ENCODE data around the gene TUBB3. TPM values are rescaled to one million over a fixed set of nuclear protein-coding genes. Genes with fewer than 3 reads are reported as not detected.

The TUBB3 gene
- polyA plus RNA-seq, 4 donors: 0.89 to 42.0 (median 4.6) TPM

DNA sequence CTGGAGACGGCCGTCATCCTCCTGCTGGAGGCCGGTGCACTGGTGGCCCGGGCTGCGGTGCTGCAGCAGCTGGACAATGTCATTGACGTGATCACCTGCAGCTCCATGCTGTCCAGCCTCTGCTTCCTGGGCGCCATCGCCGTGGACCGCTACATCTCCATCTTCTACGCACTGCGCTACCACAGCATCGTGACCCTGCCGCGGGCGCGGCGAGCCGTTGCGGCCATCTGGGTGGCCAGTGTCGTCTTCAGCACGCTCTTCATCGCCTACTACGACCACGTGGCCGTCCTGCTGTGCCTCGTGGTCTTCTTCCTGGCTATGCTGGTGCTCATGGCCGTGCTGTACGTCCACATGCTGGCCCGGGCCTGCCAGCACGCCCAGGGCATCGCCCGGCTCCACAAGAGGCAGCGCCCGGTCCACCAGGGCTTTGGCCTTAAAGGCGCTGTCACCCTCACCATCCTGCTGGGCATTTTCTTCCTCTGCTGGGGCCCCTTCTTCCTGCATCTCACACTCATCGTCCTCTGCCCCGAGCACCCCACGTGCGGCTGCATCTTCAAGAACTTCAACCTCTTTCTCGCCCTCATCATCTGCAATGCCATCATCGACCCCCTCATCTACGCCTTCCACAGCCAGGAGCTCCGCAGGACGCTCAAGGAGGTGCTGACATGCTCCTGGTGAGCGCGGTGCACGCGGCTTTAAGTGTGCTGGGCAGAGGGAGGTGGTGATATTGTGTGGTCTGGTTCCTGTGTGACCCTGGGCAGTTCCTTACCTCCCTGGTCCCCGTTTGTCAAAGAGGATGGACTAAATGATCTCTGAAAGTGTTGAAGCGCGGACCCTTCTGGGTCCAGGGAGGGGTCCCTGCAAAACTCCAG lies 3.4 kb upstream of the TUBB3 start:
- Histone ChIP-seq H3K27ac (ENCODE audit: low read depth in 1 of 3, low read length in 2 of 3) (no peak overlapping the region), H3K4me1 (ENCODE audit: control insufficient read depth in 3 of 3, insufficient read depth in 2 of 3, low read depth in 1 of 3, low read length in 2 of 3) (peaks cover 2 to 43% (median 16%) of the 10 kb centered on the region in 3 donors), H3K36me3 (ENCODE audit: control insufficient read depth in 3 of 3, insufficient read depth in 2 of 3, low read depth in 1 of 3, low read length in 3 of 3) (no peaks in the 10 kb centered on the region), H3K27me3 (ENCODE audit: control insufficient read depth in 3 of 3, insufficient read depth in 3 of 3, low read length in 3 of 3) (peaks cover 0 to 63% (median 0%) of the 10 kb centered on the region in 3 donors), H3K9me3 (ENCODE audit: control insufficient read depth in 2 of 2, insufficient read depth in 1 of 2, low read depth in 1 of 2, low read length in 1 of 2) (no peaks in the 10 kb centered on the region), H3K4me3 (ENCODE audit: low read depth in 1 of 3, low read length in 3 of 3) (no peak overlapping the region)
- DNase-seq: no peak
- WGBS, 3 donors: 82 to 91% (median 87%) methylated on average over 52 of the region's 52 CpGs
- no peak for FAIRE-seq

DNA sequence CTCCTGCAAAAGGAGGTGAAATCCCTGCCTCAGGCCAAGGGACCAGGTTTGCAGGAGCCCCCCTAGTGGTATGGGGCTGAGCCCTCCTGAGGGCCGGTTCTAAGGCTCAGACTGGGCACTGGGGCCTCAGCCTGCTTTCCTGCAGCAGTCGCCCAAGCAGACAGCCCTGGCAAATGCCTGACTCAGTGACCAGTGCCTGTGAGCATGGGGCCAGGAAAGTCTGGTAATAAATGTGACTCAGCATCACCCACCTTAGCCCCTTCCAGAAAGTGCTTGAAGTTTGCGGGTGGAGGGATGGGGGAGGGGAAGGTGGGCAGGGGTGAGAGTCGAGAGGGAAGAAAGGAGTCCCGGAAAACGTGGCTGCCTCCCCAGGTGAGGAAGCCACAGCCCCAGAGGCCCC lies 2.4 kb upstream of the TUBB3 start:
- peaks cover 2 to 45% (median 20%) of the 10 kb centered on the region in 3 donors for H3K4me1 ChIP-seq (ENCODE audit: control insufficient read depth in 3 of 3, insufficient read depth in 2 of 3, low read depth in 1 of 3, low read length in 2 of 3)
- FAIRE-seq: no peak

DNA sequence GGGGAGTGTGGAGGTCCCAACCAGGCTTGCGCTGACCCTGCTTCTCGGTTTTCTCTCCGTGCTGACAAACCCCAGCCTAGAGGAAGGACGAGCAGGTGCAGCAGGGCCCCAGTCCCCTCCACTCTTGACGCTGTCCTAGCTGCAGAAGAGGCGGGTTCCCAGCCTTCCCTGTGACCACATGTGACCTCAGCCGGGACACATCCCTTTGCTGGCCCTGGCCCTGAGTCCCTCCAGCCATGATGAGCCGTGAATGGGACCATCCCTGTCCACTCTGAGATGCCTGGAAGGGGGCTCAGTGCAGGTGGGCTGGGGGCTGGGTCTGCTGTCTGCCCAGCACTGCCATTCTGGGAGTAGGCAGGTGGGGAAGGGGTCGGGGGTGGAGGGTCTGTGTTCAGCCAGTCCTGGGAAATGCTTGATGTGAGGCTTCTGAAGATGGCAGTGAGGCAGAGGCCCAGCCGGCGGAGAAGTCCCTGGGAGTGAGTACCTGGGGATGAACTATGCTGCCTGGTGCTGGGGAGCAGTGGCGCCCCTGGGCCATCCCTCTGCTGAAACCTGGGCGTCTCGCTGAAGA lies 1.9 kb upstream of the TUBB3 start:
- H3K27me3 ChIP-seq (ENCODE audit: control insufficient read depth in 3 of 3, insufficient read depth in 3 of 3, low read length in 3 of 3): peaks cover 0 to 76% (median 1%) of the 10 kb centered on the region in 3 donors
- 23 to 40% (median 25%) methylated on average over 13 to 14 of the region's 14 CpGs for WGBS, 3 donors
- peaks cover 2 to 45% (median 22%) of the 10 kb centered on the region in 3 donors for H3K4me1 ChIP-seq (ENCODE audit: control insufficient read depth in 3 of 3, insufficient read depth in 2 of 3, low read depth in 1 of 3, low read length in 2 of 3)
- DNase-seq (no peak), FAIRE-seq (no peak)
- H3K9me3 ChIP-seq (ENCODE audit: control insufficient read depth in 2 of 2, insufficient read depth in 1 of 2, low read depth in 1 of 2, low read length in 1 of 2): no peaks in the 10 kb centered on the region
- H3K36me3 ChIP-seq (ENCODE audit: control insufficient read depth in 3 of 3, insufficient read depth in 2 of 3, low read depth in 1 of 3, low read length in 3 of 3): no peaks in the 10 kb centered on the region
- peak overlapping the region in 1 of 3 donors; percentile 89 for H3K27ac ChIP-seq (ENCODE audit: low read depth in 1 of 3, low read length in 2 of 3)
- H3K4me3 ChIP-seq (ENCODE audit: low read depth in 1 of 3, low read length in 3 of 3): no peak overlapping the region

More for the DNA sequence above, 2.4 kb upstream of the TUBB3 start:
- no peak overlapping the region for H3K4me3 ChIP-seq (ENCODE audit: low read depth in 1 of 3, low read length in 3 of 3)
- WGBS, 3 donors: 16 to 51% (median 23%) methylated on average over 6 of the region's 6 CpGs
- no peaks in the 10 kb centered on the region for H3K36me3 ChIP-seq (ENCODE audit: control insufficient read depth in 3 of 3, insufficient read depth in 2 of 3, low read depth in 1 of 3, low read length in 3 of 3)
- no peak for DNase-seq
- H3K27ac ChIP-seq (ENCODE audit: low read depth in 1 of 3, low read length in 2 of 3): peak overlapping the region in 1 of 3 donors; percentile 89
- H3K9me3 ChIP-seq (ENCODE audit: control insufficient read depth in 2 of 2, insufficient read depth in 1 of 2, low read depth in 1 of 2, low read length in 1 of 2): no peaks in the 10 kb centered on the region
- peaks cover 0 to 72% (median 1%) of the 10 kb centered on the region in 3 donors for H3K27me3 ChIP-seq (ENCODE audit: control insufficient read depth in 3 of 3, insufficient read depth in 3 of 3, low read length in 3 of 3)

DNA sequence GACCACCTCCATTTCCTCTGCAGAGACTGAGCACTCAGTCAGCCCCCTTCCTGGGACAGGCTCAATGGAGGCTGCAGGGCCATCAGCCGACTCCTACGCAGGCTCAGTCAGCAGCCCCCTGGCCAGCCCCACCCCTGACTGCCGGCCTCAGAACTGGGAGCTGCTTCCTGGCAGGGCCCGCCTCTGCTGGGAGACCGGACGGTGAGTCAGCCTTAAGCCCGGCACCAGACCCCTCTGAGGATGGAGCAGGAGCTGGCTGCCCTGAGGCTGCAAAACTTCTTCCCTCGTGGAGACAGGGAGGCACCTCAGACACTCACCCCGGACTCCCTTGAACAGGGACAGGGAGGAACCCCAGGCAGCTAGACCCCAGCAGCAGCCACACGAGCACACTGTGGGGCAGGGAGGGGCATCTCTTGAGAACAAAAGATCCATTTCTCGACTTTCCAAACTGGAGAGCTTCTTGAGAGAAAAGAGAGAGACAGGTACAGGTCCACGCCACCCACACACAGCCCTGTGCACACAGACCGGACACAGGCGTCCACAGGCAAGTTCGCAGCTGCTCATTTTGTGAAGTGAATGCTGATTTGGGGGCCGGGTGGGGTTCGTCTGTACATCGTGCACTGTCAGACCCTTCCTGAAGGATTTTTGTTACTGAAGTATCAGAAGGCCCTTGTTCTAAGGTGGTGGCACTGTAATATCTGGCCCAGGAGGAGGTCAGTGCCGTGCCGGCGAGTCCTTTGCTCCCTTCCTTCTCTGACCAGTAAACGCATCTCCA lies 1.3 kb upstream of the TUBB3 start:
- FAIRE-seq: no peak
- WGBS, 3 donors: 5 to 11% (median 6%) methylated on average over 22 of the region's 22 CpGs

DNA sequence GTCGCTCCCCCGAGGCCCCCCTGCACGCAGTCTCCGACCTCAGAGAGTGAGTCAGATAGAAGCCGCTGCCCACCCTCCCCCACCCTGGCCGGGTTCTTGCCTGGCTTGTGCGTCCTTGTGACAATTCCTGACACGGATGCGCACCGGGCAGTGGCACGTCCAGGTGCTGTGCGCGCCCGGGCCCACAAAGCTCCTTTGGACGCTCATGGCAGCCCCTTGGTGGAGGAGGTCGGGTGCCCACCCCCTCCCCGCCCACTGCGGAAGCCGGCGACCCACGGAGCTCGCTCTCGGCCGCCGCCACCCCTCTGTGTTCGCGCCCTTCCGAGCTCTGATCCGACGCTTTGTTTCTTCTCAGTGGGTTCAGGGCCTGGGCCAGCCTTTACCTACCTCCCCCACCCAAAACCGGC lies 662 bp upstream of the TUBB3 start:
- WGBS, 3 donors: 0 to 1% (median 0%) methylated on average over 23 to 31 of the region's 31 CpGs
- Histone ChIP-seq H3K9me3 (ENCODE audit: control insufficient read depth in 2 of 2, insufficient read depth in 1 of 2, low read depth in 1 of 2, low read length in 1 of 2) (no peaks in the 10 kb centered on the region), H3K27me3 (ENCODE audit: control insufficient read depth in 3 of 3, insufficient read depth in 3 of 3, low read length in 3 of 3) (peaks cover 0 to 80% (median 1%) of the 10 kb centered on the region in 3 donors), H3K4me3 (ENCODE audit: low read depth in 1 of 3, low read length in 3 of 3) (peak overlapping the region; percentile 31 to 56 (median 54)), H3K36me3 (ENCODE audit: control insufficient read depth in 3 of 3, insufficient read depth in 2 of 3, low read depth in 1 of 3, low read length in 3 of 3) (no peaks in the 10 kb centered on the region), H3K4me1 (ENCODE audit: control insufficient read depth in 3 of 3, insufficient read depth in 2 of 3, low read depth in 1 of 3, low read length in 2 of 3) (peaks cover 2 to 45% (median 22%) of the 10 kb centered on the region in 3 donors), H3K27ac (ENCODE audit: low read depth in 1 of 3, low read length in 2 of 3) (peak overlapping the region; percentile 6 to 89 (median 70))
- FAIRE-seq: no peak
- DNase-seq: peak in 1 of 2 donors; percentile 60

More for the DNA sequence above, 1.3 kb upstream of the TUBB3 start:
- Histone ChIP-seq H3K36me3 (ENCODE audit: control insufficient read depth in 3 of 3, insufficient read depth in 2 of 3, low read depth in 1 of 3, low read length in 3 of 3) (no peaks in the 10 kb centered on the region), H3K9me3 (ENCODE audit: control insufficient read depth in 2 of 2, insufficient read depth in 1 of 2, low read depth in 1 of 2, low read length in 1 of 2) (no peaks in the 10 kb centered on the region), H3K4me1 (ENCODE audit: control insufficient read depth in 3 of 3, insufficient read depth in 2 of 3, low read depth in 1 of 3, low read length in 2 of 3) (peaks cover 2 to 45% (median 22%) of the 10 kb centered on the region in 3 donors), H3K4me3 (ENCODE audit: low read depth in 1 of 3, low read length in 3 of 3) (peak overlapping the region in 1 of 3 donors; percentile 54), H3K27me3 (ENCODE audit: control insufficient read depth in 3 of 3, insufficient read depth in 3 of 3, low read length in 3 of 3) (peaks cover 0 to 80% (median 1%) of the 10 kb centered on the region in 3 donors), H3K27ac (ENCODE audit: low read depth in 1 of 3, low read length in 2 of 3) (peak overlapping the region; percentile 32 to 89 (median 70))
- peak in 1 of 2 donors; percentile 49 for DNase-seq

DNA sequence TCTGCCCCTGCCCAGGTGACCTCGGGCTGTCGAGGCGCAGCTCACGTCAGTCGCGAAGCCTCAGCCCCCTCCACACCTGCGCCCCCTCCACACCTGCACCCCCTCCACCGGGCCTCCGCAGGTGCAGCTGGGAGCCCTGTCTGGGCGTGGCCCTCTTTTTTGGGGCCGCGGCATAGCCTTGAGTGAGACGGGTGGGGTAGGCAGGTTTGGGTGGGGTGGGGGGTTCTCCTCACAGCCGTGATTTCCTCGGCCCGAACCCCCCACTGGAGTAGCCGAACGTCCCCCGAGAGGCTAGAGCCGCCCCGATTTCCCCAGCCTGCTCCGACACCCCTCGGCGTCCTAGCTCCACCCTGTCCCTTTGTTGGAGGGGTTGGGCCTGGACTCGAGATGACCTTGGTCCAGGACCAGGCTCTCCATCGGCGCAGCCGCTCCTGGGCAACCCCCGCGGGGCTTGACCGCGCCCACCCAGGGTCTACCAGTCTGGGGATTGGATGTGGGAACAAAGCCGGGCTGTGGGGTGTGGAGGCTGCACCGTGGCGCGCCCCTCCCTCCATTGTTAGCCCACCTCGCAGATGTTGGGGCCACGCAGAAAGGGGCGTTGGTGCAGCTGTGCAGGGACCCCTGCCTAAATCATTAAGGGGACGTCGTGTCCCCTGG lies 626 bp downstream of the TUBB3 start:
- H3K27me3 ChIP-seq (ENCODE audit: control insufficient read depth in 3 of 3, insufficient read depth in 3 of 3, low read length in 3 of 3): peaks cover 0 to 74% (median 1%) of the 10 kb centered on the region in 3 donors
- no peaks in the 10 kb centered on the region for H3K9me3 ChIP-seq (ENCODE audit: control insufficient read depth in 2 of 2, insufficient read depth in 1 of 2, low read depth in 1 of 2, low read length in 1 of 2)
- FAIRE-seq: no peak

DNA sequence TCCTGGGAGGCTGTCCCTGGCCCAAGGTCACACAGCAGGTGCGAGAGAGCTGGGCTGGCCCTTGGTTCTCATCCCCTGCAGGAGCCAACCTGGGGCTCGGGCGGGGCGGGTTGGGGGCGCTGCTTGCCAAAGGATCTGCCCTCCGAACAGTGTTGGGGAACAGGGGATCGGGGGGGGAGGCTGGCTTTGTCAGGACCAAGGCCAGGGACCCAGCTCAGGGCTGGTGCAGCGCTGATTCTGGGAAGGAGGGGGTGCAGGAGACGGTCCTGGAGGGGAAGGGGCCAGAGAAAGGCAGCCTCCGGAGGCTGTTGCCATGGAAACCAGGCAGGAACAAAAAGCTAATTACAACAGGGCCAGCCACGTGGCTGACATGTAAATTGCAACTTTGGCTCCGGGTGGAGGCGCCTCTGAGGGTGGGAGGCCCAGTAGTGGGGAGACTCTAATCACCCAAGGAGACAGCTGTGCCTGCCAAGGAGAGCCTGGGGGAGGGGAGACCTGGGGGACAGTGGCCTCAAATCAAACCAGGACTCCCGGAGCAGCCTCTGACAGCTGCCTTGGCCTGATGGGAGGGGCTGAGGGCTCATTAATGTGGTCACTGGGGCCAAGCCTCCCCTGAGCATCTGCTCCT lies 1.3 kb downstream of the TUBB3 start:
- Histone ChIP-seq H3K4me1 (ENCODE audit: control insufficient read depth in 3 of 3, insufficient read depth in 2 of 3, low read depth in 1 of 3, low read length in 2 of 3) (peaks cover 2 to 29% (median 17%) of the 10 kb centered on the region in 3 donors), H3K4me3 (ENCODE audit: low read depth in 1 of 3, low read length in 3 of 3) (peak overlapping the region in 1 of 3 donors; percentile 28), H3K9me3 (ENCODE audit: control insufficient read depth in 2 of 2, insufficient read depth in 1 of 2, low read depth in 1 of 2, low read length in 1 of 2) (no peaks in the 10 kb centered on the region), H3K27me3 (ENCODE audit: control insufficient read depth in 3 of 3, insufficient read depth in 3 of 3, low read length in 3 of 3) (peaks cover 0 to 67% (median 1%) of the 10 kb centered on the region in 3 donors), H3K36me3 (ENCODE audit: control insufficient read depth in 3 of 3, insufficient read depth in 2 of 3, low read depth in 1 of 3, low read length in 3 of 3) (no peaks in the 10 kb centered on the region), H3K27ac (ENCODE audit: low read depth in 1 of 3, low read length in 2 of 3) (no peak overlapping the region)
- FAIRE-seq (no peak), DNase-seq (peak in 1 of 2 donors; percentile 50)
- WGBS, 3 donors: 2 to 3% (median 2%) methylated on average over 11 to 14 of the region's 14 CpGs

More for the DNA sequence above, 626 bp downstream of the TUBB3 start:
- Histone ChIP-seq H3K4me1 (ENCODE audit: control insufficient read depth in 3 of 3, insufficient read depth in 2 of 3, low read depth in 1 of 3, low read length in 2 of 3) (peaks cover 2 to 32% (median 17%) of the 10 kb centered on the region in 3 donors), H3K4me3 (ENCODE audit: low read depth in 1 of 3, low read length in 3 of 3) (peak overlapping the region; percentile 28 to 56 (median 34)), H3K36me3 (ENCODE audit: control insufficient read depth in 3 of 3, insufficient read depth in 2 of 3, low read depth in 1 of 3, low read length in 3 of 3) (no peaks in the 10 kb centered on the region), H3K27ac (ENCODE audit: low read depth in 1 of 3, low read length in 2 of 3) (no peak overlapping the region)
- no peak for DNase-seq
- WGBS, 3 donors: 2 to 4% (median 2%) methylated on average over 23 to 41 of the region's 41 CpGs

Measured in small intestine (tissue), 7 donors.